Fibroblast of lung (primary cell): ENCODE measurements around the gene RPTN.

Experiments
- EZH2 ChIP-seq: IDR thresholded peaks from 2 replicates; pipeline ENCODE4 v1.5.1; 2012; ENCODE audit warnings: low read length, control low read depth, mild to moderate bottlenecking; ENCODE audit errors: missing control alignments
- TF ChIP-seq, protein P1 (sequence below), 2 donors: IDR thresholded peaks in 1 of 2; conservative IDR thresholded peaks in 1 of 2; 1 replicate in 1 of 2; 2 replicates in 1 of 2; pipeline ENCODE4 v1.5.1; 2011 to 2012; ENCODE audit warnings: low read length in 2 of 2, control low read depth in 1 of 2, inconsistent platforms in 1 of 2, low read depth in 1 of 2, mild to moderate bottlenecking in 1 of 2

DNA sequence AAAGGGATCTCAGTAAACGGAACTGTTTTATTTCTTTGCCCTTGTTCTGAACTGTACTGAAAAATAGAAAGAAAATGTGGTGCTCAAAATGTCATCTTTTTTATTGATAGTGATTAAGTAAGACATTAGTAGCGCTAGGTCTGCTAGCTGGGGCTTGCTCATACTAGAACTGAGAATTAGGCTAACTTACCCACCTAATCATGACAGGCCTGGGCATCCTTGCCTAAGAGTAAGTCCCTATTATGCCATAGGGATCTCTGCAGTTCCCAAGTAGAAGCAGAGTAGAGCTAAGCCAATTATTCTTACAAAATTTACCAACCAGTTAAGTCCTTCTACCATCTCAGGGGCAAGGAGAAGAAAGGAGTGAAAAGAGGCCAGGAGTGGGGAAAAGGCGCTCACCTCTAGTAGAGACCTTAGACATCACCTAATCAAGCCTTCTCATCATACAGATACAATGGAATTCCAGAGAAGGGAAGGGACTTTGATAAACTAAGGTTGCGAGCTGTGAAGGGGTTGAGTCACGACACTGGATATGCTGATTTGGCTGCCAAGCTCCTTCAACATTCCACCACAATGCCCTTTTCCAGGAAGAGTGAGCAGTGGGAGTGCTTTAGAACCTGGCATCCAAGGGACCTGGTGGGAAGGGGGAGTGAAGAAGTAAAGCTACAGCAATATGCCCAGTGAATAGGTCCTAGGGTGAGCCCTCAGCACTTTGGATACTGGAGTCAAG lies 27.7 kb upstream of the RPTN start:
- TF ChIP-seq, protein P1, sequence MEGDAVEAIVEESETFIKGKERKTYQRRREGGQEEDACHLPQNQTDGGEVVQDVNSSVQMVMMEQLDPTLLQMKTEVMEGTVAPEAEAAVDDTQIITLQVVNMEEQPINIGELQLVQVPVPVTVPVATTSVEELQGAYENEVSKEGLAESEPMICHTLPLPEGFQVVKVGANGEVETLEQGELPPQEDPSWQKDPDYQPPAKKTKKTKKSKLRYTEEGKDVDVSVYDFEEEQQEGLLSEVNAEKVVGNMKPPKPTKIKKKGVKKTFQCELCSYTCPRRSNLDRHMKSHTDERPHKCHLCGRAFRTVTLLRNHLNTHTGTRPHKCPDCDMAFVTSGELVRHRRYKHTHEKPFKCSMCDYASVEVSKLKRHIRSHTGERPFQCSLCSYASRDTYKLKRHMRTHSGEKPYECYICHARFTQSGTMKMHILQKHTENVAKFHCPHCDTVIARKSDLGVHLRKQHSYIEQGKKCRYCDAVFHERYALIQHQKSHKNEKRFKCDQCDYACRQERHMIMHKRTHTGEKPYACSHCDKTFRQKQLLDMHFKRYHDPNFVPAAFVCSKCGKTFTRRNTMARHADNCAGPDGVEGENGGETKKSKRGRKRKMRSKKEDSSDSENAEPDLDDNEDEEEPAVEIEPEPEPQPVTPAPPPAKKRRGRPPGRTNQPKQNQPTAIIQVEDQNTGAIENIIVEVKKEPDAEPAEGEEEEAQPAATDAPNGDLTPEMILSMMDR (conservative IDR thresholded peaks at IDR 0.05 in 1 of 2, IDR thresholded peaks at IDR 0.05 in 1 of 2; ENCODE audit: low read depth in 1 of 2, low read length in 2 of 2) = no peak
- no peak for TF ChIP-seq EZH2
